Gastroesophageal sphincter (tissue), 3 donors: ENCODE measurements around the gene GADD45GIP1.

Experiments
- CTCF ChIP-seq, 4 experiments: fragments of 200-600 bp in 2 of 4; fragments of 450-650 bp in 2 of 4; sonication (generic) in 1 of 4; IDR thresholded peaks; one replicate each; pipeline ENCODE4 v1.5.1; 2017 to 2019; ENCODE audit warnings: antibody characterized with exemption in 4 of 4, mild to moderate bottlenecking in 2 of 4, moderate library complexity in 2 of 4
- EP300 ChIP-seq: sonication (generic); formaldehyde crosslinking; IDR thresholded peaks from one replicate; pipeline ENCODE4 v1.6.1; 2017; ENCODE audit warnings: antibody characterized with exemption, mild to moderate bottlenecking
- POLR2A ChIP-seq, 2 donors: fragments of 450-650 bp; IDR thresholded peaks; one replicate each; pipeline ENCODE4 v1.6.1; 2017; ENCODE audit warnings: antibody characterized with exemption in 2 of 2, mild to moderate bottlenecking in 2 of 2, moderate library complexity in 1 of 2
- POLR2AphosphoS5 ChIP-seq: sonication (generic); formaldehyde crosslinking; IDR thresholded peaks from one replicate; pipeline ENCODE4 v1.6.1; 2017; ENCODE audit warnings: antibody characterized with exemption

- TF ChIP-seq CTCF (IDR thresholded peaks at IDR 0.05): no peak
- no peak for TF ChIP-seq POLR2A (IDR thresholded peaks at IDR 0.05)
- TF ChIP-seq POLR2AphosphoS5: no peak
- TF ChIP-seq EP300: no peak
Observed at GRCh38 chr19:12984143-12984627, 27.2 kb upstream of the GADD45GIP1 start.
